H1 (cell line): Measurements from ENCODE around the gene CTNNA3.

ENCODE experiments used
- BRCA1 ChIP-seq: IDR thresholded peaks from 2 replicates; pipeline ENCODE4 v1.6.1; 2012; ENCODE audit warnings: low read depth, low read length, improper control_type of control experiment
- SIX5 ChIP-seq: IDR thresholded peaks from 2 replicates; pipeline ENCODE4 v1.6.1; 2011; ENCODE audit warnings: mild to moderate bottlenecking, low read depth, low read length

DNA sequence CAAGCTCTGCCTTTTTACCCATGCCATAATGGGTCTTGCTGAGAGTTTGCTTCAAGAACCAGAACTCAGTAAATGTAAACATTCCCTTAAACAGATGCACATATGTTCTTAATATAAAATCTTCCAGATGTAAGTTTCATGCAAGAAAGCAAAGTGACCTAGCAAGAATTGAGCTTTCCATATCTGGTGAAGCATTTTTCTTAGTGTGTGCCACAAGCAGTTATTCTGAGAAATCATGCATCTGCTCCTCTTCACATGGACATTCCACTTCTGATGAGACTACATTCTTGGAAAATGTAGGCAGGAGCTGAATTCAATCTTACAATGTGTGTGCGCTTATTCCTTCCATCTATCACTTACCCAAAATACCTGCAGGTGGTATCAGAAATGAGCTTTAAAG, 997.9 kb downstream of the CTNNA3 start:
- TF ChIP-seq SIX5 = no peak
- TF ChIP-seq BRCA1 = no peak
